NCI-H2196 treated with DMSO at 0.1 percent for 48 hours (cell line): Measurements from ENCODE around the gene MMP13.
"Not testable (repeated sequence)": the region's sequence is repeated elsewhere in the genome, so short reads cannot be mapped to it uniquely, and the experiment has no call there.

Source experiments
- DNase-seq: peaks from one replicate; lab custom pipeline; 2025; ENCODE audit not compliant: unreplicated experiment; lab: John Stamatoyannopoulos, UW

MMP13 gene

DNA sequence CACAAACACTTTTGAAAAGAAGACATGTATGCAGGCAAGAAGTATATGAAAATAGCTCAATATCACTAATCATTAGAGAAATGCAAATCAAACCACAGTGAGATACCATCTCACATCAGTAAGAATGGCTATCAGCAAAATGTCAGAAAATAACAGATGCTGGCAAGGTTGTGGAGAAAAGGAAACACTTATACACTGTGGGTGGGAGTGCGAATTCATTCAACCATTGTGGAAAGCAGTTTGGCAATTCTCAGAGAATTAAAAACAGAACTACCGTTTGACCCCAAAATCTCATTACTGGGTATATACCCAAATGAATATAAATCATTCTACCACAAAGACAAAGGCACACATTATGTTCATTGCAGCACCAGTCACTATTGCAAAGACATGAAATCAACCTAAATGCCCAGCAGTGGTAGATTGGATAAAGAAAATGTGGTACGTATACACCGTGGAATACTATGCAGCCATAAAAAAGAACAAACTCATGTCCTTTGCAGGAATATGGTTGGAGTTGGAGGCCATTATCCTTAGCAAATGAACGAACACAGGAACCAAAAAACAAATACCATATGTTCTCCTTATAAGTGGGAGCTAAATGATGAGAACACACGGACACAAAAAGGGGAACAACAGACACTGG is 18.5 kb downstream of the MMP13 start:
- no peak for DNase-seq

DNA sequence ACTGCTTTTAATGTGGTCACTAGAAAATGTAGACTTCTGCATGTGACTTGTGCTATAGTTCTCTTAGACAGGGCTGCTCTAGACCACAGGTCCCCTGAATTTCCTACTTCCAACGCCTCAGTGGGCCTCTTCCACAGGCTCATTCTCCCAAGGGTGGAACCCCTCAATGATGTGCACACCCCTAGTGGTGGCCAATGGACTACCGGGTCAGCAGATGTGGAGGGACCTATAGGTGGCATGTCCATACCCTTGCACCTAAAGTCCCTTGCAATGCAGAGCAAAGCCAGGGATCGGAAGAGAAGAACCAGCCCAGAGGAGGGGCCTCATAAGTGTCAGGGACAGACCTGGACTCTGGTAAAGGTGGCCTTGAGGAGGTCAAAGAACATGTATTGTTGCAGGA is 20.0 kb downstream of the MMP13 start:
- no peak for DNase-seq

DNA sequence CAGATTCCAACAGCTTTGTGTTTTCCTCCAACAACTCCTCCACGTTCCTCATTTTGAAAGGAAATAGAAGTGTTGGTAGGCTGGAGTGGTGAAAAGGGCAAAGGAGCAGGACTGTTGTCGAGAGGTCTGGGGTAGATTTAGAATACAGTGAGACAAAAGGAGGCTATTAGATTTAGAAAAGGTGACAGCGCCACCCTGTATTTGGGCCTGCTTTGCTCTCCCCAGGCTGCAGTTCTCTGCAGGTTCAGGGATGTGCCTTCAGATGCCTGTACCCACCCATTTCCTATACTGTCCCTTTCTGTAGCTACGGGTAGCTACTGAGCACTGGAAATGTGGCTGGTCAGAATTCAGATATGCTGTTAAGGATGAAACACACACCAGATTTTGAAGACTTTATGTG is 20.8 kb downstream of the MMP13 start:
- no peak for DNase-seq

DNA sequence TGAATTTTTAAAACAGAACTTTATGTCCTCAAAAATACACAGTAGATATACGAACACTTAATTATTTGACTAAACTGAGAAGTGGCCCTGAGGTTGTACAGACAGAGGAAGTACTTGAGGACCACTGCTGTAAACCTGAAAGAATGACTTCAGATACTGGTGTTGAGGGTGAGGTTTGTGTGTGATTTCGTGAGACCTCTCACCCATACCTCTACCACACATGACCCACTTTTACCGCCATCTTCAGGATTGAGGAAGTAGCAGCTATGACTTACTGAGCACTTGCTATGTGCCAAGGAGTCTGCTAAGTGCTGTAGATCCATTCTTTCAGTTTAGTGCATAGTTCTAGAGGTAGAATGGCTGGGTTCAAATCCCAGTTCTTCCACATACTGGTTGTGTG is 21.9 kb downstream of the MMP13 start:
- DNase-seq: no peak

DNA sequence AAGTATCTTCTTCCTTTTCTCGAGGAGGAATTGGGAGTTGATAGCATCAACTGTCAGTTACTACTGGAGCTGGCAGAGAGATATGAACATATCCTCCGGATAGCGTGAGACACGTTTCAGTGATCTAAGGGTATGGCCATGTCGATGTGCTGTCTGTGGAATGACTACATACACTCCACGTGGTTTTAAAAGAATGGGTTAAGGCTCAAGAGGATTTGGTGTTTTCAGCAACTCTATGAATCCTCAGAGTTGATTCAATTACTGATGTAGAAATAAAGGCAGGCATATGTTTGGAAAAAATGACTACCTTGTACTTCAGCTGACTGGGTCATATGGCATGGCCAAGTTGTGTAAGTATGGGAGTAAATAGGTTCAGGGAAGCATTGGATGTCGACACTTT is 22.9 kb downstream of the MMP13 start:
- DNase-seq: no peak

DNA sequence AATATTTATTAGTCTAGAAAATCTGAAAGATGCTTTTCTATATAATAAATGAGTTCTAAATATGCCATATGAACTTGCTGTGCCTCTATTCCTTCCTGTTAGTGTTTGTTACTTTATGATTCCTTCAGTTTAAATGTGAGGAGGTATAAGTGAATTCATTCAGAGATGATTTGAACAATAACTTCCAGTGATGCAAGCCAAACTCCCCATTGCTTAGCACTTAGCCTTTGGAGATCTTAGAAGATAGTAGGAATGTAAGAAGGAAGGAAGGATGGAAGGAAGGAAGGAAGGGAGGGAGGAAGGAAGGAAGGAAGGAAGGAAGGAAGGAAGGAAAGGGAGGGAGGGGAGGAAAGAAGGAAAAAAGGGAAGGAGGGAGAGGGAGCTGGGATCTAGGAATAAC is 25.1 kb downstream of the MMP13 start:
- DNase-seq: no peak

DNA sequence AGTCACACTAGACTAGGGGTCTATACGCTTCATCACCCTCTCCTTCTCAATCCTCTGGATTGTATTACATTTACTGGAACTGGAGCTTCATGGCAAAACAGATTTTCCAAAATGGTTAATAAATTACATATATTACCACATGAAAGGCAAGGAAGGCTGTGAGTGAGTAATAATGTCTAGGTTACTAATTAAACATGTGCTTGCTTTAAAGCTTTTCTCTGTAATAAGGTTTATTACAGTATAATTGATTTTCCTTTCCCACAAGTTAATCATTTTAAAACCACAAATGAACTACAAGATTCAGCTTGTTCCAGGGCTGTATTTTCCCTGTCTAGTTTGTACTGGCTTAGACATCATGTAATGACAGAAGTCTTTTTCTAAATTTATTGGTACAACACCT is 25.6 kb downstream of the MMP13 start:
- no peak for DNase-seq

DNA sequence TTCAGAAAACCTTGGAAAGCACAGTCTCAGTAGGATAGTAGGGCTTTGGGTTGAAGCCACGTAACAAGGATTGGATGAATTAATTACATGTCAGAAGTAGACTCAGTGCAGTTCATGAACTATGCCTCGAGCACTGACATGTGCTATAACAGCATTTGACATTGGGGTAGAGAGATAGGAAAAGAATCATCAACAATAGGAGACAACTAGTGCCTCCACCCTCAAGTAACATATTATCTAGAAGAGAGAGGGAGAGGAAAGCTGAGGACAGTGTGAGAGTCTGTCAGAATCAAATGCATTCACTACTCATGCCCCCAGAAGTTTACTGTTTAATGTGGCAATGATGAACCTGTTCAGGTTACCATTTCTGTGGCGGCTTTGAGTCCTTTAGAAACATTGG is 26.4 kb downstream of the MMP13 start:
- no peak for DNase-seq

DNA sequence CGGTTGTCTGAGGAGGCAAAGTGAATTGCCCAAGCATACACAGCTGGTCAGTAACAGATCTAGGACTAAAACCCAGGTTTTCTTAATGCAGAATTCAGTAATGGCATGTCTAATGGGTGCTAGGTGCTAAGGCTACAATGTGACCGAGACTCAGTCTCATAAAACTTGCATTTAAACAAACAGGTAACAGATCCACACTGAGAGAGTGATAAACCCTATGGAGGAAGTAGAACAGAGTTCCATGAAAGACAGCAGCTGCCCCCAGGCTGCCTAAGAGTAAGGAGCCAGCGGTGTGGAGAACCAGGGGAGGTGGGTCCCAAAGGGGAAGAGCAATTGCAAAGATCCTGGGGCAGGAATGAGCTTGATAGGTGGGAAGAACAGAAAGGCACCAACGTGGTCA is 27.3 kb downstream of the MMP13 start:
- DNase-seq: no peak

DNA sequence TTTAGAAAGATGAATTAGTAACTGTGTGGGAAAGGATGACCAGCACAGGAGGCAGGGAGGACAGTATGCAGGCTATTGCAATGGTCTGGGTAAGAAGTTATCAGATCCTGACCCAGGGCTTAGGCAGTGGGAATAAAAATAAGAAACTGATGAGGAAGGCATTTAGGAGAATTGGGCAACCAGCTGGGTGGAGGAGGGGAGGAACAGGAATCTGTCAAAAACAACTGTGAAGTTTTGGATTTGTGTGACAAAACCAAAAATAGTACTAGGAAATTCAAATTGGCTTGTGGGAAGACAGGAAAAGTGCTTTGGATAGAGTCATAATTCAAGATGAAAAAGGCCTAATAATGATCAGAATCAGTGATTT is 27.9 kb downstream of the MMP13 start:
- no peak for DNase-seq

DNA sequence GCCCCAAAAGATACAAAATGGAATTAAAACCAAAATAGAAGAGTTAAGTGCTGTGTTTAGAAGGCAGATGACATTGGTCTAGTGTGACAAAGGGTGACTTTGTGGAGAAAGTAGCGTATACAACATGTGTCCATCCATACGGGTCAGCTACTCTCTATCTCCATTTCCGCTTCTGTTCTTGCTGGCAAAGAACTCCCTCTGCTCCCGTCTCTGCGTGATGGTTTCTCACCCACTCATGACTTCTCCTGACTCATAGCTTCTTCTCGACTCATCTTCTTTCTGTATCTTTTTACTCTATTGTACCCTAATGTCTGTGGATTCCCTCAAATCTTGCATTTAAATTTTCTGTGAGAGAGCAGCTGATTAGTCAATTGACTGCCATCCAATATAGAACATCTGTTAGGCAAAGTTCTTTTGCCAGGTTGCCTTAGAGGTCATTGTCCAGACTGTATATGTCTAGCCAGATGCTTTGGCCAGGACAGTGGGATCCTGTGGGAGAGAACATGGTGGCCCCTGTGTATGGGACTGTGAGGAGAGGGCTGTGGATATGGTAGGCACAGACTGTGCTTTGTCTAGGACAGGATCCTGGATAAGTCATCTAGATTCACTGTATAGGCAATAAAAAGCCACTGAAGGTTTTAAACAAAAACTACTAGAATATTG is 28.4 kb downstream of the MMP13 start:
- no peak for DNase-seq

DNA sequence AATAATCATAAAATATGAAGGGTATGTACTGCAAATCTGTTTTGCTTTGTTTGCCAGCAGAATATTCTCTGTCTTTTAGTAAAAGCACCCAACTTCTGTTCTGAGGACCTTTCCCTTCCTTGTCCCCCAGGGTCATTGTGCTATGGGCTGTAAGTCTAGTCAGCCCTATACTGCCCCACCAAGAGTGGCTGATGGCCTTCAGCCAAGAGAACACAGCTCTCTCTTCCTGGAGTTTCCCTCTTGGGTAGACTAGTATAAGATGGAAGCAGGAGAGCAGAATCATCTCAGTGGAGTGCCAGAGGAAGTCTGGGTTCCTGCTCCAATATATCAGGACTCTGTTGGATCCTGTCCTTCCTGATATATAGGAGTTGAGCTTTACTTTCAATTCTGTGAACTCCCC is 29.0 kb downstream of the MMP13 start:
- DNase-seq: no peak

DNA sequence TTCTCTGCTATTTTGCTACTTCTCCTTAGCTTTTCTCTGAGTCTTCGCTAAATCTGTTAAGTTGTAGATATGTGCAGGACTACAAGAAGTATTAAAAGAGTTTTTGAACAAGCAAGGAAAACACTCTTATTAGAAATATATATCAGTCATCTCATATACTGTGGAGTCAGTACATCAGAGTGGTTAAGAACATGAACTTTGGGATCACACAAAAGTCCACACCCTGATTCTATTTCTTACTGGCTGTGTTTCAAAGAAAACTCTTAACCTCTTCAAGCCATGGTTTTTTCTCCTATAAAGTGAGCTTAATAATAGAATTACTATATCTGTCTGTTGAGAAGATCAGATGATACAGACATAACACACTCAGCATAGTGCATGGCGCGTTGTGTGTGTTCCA is 29.5 kb downstream of the MMP13 start:
- DNase-seq: no peak

DNA sequence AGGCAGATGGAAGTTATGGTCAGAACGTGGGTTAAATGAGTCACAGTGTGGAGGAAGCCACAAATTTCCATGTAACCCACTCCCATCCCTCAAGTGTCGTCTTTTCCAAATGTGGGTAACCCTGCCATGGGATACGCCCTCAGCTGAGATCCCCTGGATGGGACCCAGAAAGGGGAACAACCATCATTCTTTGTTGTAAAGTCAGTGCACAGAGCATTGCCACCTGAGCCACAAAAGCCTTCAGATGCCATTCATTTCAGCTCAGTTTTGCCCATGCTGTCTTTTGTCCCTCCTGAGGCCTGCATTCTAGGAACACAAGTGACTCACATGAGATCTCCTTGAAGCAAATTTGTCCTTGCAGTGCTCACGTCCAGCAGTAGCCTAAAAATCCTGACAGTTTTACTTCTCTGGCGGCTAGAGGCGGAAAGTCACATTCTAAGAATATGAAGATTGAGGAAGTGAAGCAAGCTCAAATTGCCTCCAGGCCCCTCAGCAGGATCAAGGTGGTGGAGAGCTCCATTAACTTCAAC is 30.6 kb downstream of the MMP13 start:
- no peak for DNase-seq

DNA sequence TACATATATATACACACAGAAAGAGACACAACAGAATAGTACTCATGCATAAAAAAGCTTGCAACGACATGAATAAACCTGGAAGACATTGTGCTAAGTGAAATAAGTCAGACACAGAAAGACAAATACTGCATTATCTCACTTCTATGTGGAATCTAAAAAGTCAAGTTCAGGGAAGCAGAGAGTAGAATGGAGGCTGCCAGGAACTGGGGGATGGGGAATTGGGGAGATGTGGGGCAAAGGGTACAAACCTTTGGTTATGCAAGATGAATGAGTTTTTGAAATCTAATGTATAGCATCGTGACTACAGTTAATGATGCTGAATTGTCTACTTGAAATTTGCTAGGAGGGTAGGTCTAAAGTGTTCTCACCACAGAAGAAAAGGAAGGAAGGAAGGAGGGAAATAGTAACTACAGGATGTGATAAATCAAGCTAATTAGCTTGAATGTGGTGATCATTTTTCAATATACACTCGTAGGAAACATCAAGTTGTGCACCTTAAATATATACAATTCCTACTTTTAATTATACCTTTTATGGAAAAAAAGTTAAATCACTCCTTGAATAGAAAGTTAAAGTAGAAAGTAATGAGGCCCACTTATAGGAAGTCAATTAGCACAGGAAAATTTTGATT is 33.8 kb downstream of the MMP13 start:
- DNase-seq: no peak

DNA sequence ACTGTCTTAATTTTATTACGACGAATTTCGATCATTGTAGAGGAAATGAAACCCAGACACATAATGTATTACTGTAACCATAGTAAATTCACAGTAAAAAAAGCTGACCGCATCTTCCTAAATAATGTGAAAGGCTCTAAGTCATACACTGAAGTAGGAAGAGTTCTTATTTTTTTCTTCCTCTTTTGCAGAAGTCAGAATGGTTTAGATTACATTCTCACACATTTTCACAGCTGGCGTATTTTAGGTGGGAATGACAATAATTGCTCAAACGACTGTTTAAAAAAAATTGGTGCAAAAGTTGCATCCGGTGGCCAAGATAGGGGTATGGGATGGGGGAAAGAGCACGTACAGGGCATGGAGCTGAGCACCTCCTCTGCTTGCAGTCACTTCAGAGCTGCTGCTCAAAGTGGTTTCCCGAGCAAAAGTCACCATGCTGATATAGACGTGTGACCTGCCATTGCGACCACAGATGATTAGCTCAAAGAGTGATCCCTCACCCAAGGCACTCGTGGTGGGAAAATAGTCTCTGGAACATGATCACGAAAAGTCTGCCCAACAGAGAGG is 35.3 kb downstream of the MMP13 start:
- DNase-seq: no peak

DNA sequence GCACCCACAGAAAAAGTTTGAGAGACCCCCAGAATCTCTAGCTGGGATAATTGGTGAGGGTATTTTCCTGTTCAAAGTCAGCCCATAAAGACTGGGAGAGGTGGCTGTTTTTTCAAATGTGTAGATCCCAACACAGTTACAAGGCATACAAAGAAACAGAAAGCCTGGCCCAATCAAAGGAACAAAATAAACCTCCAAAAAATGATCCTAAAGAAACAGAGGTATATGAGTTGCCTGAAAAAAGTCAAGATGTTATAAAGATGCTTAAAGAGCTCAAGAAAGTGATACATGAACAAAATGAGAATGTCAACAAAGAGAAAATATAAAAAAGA is 40.5 kb downstream of the MMP13 start:
- DNase-seq: no peak

DNA sequence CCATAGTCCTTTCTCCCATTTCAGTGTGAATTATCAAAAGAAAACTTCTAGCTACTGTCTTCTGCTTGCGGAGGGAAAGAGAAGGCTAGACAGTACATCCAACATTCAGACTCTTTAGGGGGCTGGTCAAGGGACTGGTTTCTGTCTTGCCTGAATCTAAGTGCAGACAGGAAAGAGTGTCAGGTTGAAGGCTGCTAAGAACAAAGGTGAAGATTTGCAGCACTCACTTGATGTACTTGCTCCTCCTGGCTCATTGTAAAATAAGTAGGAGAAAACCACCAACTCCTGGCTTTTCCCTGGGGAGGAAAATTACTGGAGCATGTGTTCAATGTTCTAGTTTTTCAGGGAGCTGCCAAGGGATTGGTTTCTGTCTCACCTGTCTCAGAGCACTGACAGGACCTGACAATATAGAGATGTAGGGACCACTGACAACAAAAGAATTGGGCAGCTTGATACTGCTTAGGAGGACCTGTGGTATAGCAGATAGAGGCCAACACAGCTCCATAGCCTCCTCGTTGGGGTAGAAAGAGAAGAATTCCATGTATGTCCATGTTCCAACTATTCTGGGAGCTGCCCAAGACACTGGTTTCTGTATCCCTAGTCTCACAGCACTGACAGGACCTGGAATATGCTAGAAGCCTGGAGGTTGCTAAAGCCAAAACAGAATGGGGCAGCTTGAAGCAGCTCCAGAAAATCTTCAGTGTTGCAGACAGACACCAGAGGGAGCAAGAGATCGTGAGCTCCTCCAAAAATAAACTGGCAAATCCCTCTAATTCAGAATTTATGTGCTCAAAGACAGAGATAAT is 41.1 kb downstream of the MMP13 start:
- no peak for DNase-seq

DNA sequence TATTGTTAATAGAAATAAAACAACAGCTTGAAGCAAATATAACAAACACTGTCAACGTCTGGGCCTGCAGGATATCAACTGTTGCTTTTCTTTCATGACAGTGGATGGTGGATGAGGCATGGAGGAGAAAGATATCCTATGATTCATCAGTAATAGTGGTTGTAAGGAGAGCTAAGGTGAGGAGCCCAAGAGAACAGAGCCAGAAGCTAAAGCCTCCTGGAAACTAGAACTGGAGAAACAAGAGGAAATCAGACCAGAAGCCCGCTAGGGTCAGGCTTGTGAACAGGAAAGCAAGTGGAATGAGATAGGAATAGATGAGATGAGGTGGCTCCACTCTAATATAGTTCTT is 43.1 kb downstream of the MMP13 start:
- DNase-seq: no peak

DNA sequence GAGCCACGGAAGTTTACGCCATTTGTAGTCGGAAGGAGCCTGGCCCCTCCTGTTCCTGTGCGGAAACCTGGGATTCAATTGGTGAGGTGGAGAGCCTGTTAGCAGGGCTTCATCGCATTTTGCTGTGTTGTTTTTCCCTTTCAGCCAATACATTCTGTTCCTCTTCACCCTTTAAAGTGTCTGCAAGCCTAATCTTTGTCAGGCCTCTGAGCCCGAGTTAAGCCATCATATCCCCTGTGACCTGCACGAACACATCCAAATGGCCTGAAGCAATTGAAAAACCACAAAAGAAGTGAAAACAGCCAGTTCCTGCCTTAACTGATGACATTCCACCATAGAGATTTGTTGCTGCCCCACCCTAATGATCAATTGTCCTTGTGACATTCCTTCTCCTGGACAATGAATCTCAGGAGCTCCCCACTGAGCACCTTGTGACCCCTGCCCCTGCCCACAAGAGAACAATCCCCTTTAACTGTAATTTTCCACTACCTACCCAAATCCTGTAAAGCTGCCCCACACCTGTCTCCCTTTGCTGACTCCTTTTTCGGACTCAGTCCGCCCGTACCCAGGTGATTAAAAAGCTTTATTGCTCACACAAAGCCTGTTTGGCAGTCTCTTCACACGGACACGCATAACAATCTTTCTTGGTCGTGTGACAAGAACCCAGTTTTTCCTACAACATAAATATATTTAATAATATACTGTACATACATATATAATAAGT is 43.6 kb downstream of the MMP13 start:
- DNase-seq: no peak

DNA sequence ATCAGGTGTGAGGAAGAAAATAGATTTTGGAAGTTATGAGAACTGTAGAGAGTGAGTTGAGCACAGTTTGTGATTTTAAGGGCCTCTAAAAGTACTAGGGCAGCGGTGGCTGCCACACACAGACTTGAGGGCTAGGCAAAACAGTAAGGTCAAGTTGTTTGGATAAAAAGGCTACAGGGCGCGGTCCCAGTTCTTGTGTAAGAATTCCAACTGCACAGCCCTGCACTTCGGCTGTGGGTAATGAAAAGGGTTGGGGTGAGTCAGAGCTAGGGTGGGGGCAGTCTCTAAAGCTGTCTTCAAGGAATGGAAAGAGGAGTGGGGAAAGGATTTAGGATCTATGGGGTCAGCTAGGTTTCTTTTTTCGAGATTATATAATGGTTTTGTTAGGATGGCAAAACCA is 49.7 kb downstream of the MMP13 start:
- DNase-seq: not testable (repeated sequence)
